Measurements from ENCODE around the gene FMC1. TPM values are rescaled to one million over a fixed set of nuclear protein-coding genes. Genes with fewer than 3 reads are reported as not detected.

FMC1 gene
- polyA plus RNA-seq, 1 donor (not counting 4 experiments of a cell fraction or from before 2014, with no cell fraction given) = 7.8 TPM

DNA sequence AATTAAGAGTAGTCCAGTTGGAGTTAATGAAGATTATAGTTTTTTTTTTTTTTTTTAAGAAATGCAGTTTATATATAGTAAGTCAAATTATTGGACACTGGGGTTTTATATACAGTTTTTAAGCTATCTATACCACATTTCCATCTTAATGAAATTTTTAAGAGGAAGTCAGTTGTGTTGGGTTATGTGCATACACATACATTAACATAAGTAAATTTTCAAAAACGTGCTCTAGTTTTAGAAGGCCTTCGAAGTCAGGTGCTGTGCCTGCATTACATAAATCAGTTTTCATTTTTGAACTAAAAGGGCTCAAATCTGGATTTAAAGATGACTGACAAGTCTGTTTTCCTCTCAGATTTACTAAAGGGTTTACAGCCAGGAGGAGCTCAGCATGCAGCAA lies 47.6 kb upstream of the FMC1 start:
- no peak for TF ChIP-seq EZH2 (IDR thresholded peaks at IDR 0.05; ENCODE audit: low read length)
- TF ChIP-seq, protein P1, sequence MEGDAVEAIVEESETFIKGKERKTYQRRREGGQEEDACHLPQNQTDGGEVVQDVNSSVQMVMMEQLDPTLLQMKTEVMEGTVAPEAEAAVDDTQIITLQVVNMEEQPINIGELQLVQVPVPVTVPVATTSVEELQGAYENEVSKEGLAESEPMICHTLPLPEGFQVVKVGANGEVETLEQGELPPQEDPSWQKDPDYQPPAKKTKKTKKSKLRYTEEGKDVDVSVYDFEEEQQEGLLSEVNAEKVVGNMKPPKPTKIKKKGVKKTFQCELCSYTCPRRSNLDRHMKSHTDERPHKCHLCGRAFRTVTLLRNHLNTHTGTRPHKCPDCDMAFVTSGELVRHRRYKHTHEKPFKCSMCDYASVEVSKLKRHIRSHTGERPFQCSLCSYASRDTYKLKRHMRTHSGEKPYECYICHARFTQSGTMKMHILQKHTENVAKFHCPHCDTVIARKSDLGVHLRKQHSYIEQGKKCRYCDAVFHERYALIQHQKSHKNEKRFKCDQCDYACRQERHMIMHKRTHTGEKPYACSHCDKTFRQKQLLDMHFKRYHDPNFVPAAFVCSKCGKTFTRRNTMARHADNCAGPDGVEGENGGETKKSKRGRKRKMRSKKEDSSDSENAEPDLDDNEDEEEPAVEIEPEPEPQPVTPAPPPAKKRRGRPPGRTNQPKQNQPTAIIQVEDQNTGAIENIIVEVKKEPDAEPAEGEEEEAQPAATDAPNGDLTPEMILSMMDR (optimal IDR thresholded peaks at IDR 0.05 in 1 of 3, IDR thresholded peaks at IDR 0.05 in 1 of 3, conservative IDR thresholded peaks at IDR 0.05 in 1 of 3; ENCODE audit: extremely low read depth in 1 of 3, insufficient read depth in 2 of 3, low read length in 3 of 3) = no peak
- Histone ChIP-seq H3K4me1 (ENCODE audit: control insufficient read depth, extremely low read depth, insufficient read depth, low read length) (no peaks in the 10 kb centered on the region), H3K36me3 (ENCODE audit: control insufficient read depth in 2 of 2, extremely low read depth in 1 of 2, insufficient read depth in 2 of 2, low read length in 2 of 2) (peaks cover 2 to 3% of the 10 kb centered on the region in 2 experiments), H3K9me1 (ENCODE audit: control insufficient read depth, extremely low read depth, insufficient read depth, low read length) (no peaks in the 10 kb centered on the region), H3K27ac (ENCODE audit: control insufficient read depth, insufficient read depth, low read length) (no peak overlapping the region), H3K27me3 (ENCODE audit: control insufficient read depth, extremely low read depth, insufficient read depth, low read length) (no peaks in the 10 kb centered on the region), H3K9ac (ENCODE audit: control insufficient read depth, extremely low read depth, insufficient read depth, low read length) (no peak overlapping the region), H3K79me2 (ENCODE audit: control insufficient read depth, insufficient read depth, low read length) (no peaks in the 10 kb centered on the region), H2AFZ (ENCODE audit: control insufficient read depth, low read length) (no peak overlapping the region), H3K9me3 (ENCODE audit: control insufficient read depth, low read depth, low read length) (no peaks in the 10 kb centered on the region), H3K4me2 (ENCODE audit: control insufficient read depth, extremely low read depth, insufficient read depth, low read depth, low read length) (no peak overlapping the region), H3K4me3 (ENCODE audit: control insufficient read depth in 2 of 3, extremely low read depth in 1 of 3, insufficient read depth in 2 of 3, low read depth in 1 of 3, low read length in 3 of 3) (no peak overlapping the region), H4K20me1 (ENCODE audit: control insufficient read depth, extremely low read depth, insufficient read depth, low read length) (no peaks in the 10 kb centered on the region)
- dilution Hi-C loops (cut with MboI; ENCODE audit: extremely low pct_ligation_motif_present, low sequenced_read_pairs) = no loop called here
- DNase-seq (ENCODE audit: low read depth, low spot score) = no peak
- FAIRE-seq = no peak

DNA sequence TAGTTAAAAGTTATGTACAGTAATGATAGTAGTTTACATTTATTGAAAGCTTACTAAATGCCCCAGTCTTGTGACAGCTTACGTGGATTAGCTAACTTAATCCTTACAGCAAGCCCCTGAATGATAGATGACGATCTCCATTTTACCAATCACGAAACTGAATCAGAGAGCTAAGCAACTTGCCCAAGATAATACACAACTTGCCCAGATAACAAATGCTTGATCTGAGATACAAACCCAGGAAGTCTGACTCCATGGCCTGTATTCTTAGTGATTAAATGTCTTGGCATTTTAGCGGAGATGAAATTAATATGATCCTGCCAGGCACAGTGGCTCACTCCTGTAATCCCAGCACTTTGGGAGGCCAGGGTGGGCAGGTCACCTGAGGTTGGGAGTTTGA lies 46.9 kb upstream of the FMC1 start:
- H2AFZ ChIP-seq (ENCODE audit: control insufficient read depth, low read length) = no peak overlapping the region
- no peaks in the 10 kb centered on the region for H3K9me1 ChIP-seq (ENCODE audit: control insufficient read depth, extremely low read depth, insufficient read depth, low read length)
- DNase-seq (ENCODE audit: low read depth, low spot score) = no peak
- no peak overlapping the region for H3K9ac ChIP-seq (ENCODE audit: control insufficient read depth, extremely low read depth, insufficient read depth, low read length)
- dilution Hi-C loops (cut with MboI; ENCODE audit: extremely low pct_ligation_motif_present, low sequenced_read_pairs) = no loop called here
- H3K4me1 ChIP-seq (ENCODE audit: control insufficient read depth, extremely low read depth, insufficient read depth, low read length) = no peaks in the 10 kb centered on the region
- H3K4me2 ChIP-seq (ENCODE audit: control insufficient read depth, extremely low read depth, insufficient read depth, low read depth, low read length) = no peak overlapping the region
- H4K20me1 ChIP-seq (ENCODE audit: control insufficient read depth, extremely low read depth, insufficient read depth, low read length) = no peaks in the 10 kb centered on the region
- no peaks in the 10 kb centered on the region for H3K9me3 ChIP-seq (ENCODE audit: control insufficient read depth, low read depth, low read length)
- no peaks in the 10 kb centered on the region for H3K27me3 ChIP-seq (ENCODE audit: control insufficient read depth, extremely low read depth, insufficient read depth, low read length)
- H3K4me3 ChIP-seq (ENCODE audit: control insufficient read depth in 2 of 3, extremely low read depth in 1 of 3, insufficient read depth in 2 of 3, low read depth in 1 of 3, low read length in 3 of 3) = no peak overlapping the region
- FAIRE-seq = no peak
- peaks cover 2 to 3% of the 10 kb centered on the region in 2 experiments for H3K36me3 ChIP-seq (ENCODE audit: control insufficient read depth in 2 of 2, extremely low read depth in 1 of 2, insufficient read depth in 2 of 2, low read length in 2 of 2)
- TF ChIP-seq EZH2 (IDR thresholded peaks at IDR 0.05; ENCODE audit: low read length) = no peak
- TF ChIP-seq, protein P1 (optimal IDR thresholded peaks at IDR 0.05 in 1 of 3, IDR thresholded peaks at IDR 0.05 in 1 of 3, conservative IDR thresholded peaks at IDR 0.05 in 1 of 3; ENCODE audit: extremely low read depth in 1 of 3, insufficient read depth in 2 of 3, low read length in 3 of 3) = no peak
- H3K79me2 ChIP-seq (ENCODE audit: control insufficient read depth, insufficient read depth, low read length) = no peaks in the 10 kb centered on the region
- no peak overlapping the region for H3K27ac ChIP-seq (ENCODE audit: control insufficient read depth, insufficient read depth, low read length)

Measured in keratinocyte (primary cell).